ENCODE data around the gene ELAC2.

Gene ELAC2

DNA sequence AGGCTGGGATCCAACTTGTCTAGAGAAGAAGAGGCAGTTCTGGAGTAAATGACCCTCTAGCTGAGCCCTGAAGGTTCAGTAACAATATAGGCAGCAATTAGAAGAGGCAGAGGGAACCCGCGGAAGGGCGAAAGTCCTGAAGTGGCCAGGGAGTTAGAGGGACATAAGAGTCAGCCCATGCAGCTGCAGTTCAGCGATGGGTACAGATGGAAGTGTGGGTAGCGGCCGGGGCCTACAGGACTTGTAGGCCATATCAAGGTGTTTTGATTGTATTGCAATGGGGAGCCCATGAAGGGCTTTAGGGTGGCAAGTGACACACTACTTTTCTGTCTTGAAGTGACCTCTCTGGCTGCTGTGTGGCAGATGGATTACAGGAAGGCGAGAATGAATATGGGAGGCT lies 3.0 kb downstream of the ELAC2 start:
- no peak for DNase-seq

DNA sequence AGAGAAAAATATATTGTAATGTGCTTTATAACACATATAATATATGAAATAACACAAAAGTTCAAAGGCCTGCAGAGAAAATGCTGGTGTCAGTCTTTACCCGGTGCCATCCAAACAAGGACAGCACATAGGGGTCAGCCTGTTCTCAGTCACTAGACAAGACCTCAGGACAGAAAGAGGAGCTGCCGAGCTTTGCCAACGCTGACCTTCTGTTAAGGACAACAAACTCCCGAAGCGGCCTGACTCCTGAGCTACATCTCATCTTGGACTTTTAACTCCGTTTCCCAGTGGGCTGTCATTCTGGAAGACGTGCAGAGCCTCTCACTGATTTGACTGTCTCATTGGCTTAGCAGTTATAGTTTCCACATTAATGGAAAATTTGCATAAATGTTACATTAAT lies 6.9 kb downstream of the ELAC2 start:
- DNase-seq = no peak

DNA sequence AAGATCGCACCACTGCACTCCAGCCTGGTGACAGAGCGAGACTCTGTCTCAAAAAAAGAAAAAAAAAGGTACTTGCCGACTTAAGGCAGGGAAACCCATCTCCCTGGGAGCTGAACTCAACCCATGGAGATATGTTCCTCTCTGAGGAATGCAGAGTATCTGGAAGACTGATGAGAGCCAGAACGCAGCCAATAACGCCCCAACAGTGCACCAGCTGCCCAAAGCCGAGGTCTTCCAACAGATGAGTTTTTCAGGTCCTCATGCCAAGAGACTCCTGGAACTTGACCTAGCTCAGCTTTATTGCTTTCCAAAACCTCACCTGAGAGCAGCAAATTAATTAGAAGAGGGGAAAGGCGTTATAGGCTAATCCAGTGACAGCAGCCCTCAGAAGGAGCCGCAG lies 9.4 kb downstream of the ELAC2 start:
- no peak for DNase-seq

DNA sequence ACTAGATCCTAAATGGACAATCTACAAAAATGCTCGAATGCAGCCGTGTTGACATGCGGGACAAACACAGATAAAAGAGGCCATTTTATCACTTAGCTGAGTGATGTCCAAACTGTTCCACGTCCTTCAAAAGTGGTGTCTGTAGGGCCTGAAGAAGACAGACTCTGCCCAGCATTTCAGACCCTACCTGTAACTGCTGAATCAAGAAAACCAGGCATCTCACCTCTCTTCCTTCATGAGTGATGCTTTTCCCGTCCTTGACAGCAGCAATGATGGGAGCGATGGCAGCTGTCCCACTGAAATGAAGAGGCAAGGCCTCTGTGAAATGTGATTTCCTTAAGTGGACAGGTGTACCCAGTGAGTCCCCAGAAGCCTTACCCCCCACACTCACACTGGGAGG lies 12.3 kb downstream of the ELAC2 start:
- DNase-seq = peak; percentile 5

DNA sequence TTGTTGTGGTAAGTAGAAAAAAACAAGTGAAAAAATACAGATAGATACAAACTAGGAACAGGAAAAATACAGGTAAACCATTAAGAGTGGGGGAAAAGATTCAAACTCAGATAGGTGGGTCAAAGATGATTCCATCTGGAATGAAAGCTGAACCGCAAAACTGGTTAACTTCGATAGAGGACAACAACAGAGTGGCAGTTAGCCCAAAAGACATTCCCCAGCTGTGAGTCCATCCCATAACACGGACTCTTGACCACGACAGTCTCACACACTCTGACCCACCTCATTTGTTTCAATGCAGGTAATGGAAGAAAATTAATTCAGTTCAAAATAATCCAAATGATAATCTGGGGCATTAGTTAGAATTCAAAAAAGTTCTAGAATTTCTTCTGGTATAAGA lies 13.5 kb downstream of the ELAC2 start:
- no peak for DNase-seq

DNA sequence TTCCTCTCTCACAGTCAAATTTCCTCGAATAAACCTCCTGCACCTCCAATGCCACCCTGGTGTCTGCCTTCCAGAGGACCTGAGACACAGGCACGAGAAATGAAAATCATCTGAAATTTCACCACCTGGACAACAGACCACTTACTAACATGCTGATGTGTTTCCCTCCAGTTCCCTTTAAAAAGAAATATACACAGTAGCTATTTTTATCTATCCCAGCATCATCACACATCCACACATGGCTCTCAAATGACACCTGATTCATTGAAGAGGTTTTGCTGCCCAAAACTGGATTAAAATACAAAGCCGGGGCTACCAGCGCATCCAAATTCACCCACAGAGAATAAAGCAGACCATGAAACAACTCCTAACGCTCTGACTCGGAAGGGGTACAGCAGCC lies 13.9 kb downstream of the ELAC2 start:
- DNase-seq = no peak

DNA sequence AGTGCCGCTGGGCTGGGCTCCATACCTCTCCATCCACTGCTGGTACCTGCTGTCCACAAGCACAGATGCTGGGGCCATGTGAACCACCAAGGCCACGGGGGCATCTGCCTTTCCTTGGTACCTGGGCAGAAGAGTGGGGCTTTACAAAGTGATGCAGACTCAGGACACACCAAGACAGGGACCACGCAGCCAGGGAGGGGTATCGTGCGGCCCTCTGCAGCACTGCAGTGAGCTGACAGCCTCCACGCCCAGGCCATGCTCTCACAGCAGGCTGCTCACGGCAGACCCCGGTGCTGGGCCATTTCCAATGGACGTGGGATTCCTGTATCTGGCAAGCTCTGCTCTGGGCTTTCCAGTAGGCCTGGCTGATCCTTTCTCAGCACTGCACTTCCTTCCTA lies 14.4 kb downstream of the ELAC2 start:
- peak; percentile 23 for DNase-seq

DNA sequence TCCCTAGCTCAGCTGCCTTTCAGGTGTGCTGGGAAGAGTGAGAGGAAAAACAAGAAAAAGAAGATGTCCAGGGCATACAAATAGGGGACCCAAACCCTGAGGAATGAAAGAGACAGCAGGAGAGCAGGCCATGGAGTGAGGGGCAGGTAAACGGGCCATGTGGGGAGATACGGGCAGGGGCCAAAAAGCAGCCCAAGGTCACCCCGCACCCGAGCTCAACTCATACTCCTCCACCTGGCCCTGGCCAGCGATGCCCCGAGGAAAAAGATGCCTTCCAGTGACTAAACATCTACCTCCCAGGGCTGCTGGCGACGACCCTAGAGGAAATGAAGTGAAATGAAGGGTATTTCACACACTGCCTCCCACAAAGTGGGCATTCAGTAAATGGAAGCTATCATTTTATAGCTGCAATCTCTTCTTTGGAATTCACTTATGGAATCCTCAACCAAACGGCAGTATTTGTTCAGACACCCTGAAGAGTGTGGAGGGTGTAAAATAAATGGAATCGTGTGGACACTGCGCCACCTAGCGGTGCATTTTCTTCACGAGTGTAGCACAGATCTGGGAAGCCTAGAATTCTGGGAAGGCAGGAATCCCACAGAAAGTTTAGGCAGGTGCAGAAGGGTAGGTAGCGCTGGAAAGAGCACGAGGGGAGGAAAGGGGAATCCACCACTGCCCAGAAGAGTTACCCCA lies 14.9 kb downstream of the ELAC2 start:
- peak; percentile 85 for DNase-seq

DNA sequence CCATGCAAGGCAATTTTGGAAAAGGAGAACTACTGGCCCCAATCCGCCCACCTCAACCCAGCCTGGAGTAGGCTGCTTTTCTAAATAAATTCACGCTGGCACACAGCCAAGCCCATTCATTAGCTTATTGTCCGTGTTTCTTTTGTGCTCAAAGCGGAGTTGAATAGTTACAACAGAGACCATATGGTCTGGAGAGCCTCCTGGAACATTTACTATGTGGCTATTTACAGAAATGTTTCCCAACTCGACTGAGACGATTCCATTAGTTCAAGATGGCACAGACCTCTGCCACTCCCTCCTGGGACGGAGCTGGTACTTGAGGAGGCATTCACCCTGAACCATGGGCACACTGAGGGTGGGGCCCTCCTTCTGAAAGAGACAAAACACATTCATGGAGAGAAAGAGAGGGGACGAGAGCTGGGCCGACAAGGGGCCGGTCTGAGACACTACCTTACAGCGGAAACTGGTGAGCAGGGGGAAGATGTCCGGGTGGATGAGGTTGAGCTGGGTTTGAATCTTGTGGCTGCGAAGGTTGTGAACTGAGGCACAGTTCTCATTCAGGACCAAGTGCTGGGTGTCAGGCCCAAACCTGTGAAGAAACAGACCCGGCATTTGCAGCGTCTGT lies 15.7 kb downstream of the ELAC2 start:
- DNase-seq = no peak

DNA sequence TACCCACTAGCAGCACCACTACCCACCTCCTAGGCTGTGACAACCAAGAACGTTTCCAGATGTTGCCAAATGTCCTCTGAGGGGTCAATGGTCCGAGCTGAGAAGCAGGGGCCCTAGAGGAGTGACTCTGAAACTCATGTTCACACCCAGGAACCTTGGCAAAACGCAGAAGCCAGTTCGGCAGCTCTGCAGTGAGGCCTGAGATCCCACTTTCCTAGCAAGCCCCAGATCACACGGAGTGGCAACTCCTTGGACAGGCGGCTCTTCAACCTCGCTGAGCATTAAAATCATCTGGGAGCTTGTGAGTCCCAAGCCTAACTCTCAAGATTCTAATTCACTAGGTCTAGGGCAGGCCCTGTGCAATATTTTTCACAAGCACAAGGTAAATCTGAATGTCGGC lies 17.3 kb downstream of the ELAC2 start:
- no peak for DNase-seq

DNA sequence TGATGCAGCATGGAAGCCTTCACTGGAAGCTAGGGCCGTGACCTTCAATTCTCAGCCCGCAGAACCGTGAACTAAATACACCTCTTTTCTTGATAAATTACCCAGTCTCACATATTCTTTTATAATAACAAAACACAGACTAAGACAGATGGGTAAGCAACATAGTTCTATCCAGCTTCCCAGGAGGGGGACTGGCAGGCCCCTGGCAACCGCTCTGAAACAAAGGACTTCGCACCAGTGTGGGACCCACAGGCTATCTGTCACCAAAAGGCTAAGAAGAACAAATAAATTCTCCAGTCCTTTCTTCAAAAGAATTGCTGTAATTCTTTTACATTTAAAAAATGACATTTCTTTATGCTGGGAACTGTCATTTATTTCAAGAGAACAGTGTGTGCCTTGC lies 19.0 kb downstream of the ELAC2 start:
- DNase-seq = no peak

DNA sequence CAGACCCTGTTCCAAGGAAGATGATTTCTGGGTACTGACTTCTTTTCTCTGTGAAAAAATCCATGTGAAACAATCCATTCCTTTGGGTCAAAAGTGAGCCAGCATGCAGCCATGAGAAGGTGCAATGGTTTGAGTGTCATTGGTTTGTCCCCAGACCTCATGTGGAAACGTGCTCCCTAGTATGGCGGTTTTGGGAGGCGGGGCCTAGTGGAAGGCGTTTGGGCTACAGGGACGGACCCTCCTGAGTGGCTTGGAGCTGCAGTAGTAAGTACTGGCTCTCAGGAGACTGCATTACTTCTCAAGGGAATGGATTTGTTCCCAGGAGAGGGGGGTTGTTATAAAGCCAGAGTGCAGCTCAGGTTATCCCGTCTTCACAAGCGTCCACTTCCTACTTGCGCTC lies 19.4 kb downstream of the ELAC2 start:
- no peak for DNase-seq

DNA sequence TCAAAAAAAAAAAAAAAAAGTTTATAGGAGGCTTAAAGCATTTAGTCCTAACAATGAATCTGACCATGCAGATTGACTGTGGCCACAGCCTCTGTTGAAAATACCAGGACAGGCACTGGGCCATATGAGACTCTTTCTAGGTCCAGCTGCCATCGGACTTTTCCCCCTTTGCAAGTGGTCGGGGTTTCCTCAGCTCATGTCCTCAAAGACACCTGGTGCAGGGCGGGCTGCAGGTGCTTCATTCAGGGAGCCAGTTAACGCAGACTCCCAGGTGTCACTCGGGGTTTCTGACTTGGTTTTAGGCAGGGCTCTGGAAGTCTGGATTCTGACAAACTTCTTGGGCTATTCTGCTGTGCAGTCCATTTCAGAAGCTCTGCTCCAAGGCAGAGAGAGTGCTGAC lies 20.9 kb downstream of the ELAC2 start:
- DNase-seq = no peak

DNA sequence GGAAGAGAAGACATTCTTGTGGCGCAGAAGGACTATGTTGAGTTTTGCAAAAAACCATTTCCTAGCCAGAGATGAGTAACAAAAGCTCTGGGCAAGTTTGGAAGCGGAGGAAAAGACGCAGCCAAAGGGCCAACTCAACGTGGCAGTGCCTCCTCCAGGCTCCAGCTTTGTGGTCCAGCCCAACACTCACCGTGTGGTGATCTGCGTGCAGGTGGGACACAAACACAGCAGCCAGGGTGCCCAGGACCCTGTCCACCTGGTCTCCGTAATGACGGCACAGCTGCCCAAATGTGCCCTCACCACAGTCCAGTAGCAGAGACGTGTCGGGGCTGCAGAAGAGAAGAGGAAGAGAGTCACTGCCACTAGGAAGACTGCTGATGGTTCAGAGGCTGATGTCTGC lies 21.5 kb downstream of the ELAC2 start:
- DNase-seq = no peak

DNA sequence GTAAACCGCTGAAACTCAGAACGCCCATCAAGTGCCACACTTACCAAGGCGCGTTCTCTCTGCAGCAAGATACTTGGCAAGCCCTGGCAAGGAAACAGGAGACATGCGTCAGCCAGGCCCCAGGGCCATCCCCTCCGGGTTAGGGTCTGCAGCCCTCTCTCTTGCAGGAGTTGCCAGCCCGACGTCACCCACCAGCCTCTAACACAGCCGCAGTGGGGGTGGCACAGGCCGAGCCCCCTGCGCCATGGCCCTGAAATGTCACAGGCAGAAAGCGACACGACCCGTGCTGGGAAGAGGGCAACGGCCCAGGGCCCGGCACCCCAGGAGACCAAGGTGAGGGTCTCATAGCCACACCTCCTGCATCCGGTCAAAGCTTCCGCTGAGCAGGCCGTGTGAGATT lies 21.9 kb downstream of the ELAC2 start:
- no peak for DNase-seq

DNA sequence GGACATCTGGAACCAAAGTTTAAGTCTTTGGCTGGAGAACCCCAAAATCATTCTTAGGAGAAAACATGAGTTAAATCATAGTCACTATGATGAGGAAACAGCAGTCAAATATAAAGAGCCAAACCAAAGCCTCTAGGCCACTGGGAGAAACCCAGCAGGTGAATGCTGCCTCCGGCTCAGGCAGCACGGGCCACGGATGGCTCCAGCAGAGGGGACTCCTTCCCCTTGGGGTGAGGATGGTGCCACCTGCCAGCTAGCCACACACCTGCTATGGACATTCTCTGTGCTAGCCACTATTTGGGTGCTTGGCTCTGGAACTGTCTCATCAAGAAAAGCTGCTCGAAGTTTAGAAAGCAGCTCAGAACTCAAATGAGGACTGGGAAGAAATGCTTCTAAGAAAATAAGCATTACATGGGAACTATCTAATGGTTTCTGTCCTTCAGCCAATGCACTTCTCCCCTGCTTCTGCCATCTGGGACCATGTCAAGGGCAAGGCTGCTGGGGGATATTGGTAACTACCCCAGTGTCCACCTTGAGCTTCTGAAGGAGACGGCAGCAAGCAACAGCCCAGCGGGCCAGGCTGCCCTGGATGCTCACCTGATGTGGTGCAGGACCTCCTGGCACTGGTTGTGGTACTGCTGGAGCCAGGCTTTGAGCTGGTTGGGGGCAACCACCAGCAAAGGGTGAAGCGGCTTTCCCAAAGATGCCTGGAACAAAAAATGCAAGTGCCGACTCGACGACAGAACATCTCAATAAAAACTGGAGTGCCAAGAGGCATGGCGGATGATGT lies 22.5 kb downstream of the ELAC2 start:
- DNase-seq = no peak

DNA sequence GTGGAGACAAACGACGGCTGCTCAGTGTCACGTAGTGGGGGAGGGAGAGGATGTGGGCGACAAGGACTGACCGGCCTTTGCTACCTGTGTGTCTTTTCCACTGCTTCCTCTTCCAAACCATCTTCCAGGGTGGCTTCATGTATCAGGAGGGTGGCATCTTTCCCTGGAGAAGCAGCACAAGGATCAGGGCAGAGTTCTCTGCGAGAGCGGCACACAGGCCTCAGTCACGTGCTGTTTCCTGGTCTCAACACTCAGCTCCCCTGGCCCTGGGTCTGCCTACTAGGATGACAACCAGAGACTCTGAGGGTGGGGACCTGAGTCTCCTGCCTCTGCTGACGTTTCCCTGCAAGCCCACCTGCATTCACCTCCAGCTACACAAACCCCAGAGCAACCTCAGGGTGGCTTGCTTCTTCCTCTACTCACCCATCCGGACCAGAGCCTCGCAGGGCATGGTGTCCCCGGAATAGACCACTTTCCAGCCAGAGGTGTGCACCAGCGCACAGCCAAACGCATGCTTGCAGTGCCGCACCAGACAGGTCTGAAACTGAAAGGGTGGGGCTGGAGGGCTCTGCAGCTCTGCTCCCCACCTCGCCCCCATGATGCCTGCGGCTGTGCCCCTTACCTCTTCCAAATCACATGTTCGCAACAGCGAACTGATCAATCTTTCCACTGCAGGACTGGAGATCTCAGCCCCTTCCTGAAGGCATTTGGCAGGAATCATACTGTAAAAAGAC lies 23.3 kb downstream of the ELAC2 start:
- no peak for DNase-seq

DNA sequence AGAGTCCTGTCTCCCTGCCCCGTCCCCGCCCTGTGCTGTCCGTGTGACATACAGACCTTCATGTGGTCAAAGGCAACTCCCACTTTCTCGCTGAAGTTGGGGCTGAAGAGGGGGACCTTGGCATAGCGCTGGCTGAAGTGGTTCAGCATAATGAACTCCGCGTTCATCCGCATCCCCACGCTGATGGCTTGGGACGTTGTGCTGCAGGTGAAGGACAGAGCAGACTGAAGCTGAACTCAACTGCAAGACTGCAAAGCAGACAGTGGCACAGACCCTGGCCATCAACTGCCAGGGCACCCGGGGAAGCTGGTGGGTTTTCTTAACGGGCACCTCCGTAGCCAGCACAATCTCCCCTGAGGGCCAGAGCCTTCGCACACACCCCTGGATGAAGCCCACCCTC lies 24.2 kb downstream of the ELAC2 start:
- no peak for DNase-seq

DNA sequence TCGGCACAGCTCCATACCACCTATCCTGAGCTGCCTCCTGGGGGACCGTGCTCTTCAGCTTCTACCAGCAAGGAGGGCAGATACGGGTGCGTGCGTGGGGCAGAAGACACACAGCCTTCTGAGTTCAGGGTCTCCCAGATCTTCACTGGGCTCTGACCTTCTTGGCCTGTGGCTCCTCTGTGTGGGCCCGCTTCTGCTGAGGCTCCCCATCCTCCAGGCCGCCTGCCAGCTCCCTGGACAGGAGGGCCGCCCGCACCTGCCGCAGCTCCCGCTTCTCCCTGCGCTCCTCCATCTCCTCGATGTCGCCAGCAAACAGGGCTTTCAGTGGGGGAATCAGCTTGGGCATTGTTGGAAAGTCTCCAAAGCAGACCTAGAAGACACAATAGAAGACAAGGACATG lies 25.2 kb downstream of the ELAC2 start:
- DNase-seq = no peak

DNA sequence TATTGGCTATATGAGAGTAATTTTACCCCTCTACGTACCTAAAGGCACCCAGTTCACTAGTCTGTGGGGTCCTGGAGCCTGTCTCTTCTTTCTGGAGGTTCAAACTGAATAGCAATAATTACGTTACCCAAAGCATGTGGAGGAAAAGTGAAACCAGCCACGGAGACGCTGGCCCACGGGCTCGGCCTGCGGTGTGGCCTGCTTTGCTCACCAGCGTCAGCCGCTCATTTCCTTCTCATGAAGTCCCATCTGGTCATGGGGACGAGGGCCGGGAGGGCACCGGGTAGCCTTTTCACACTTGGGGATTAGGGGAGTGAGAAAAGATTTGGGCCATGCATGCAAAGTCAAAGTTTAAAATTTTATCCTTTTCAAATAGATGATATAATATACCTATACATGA lies 26.9 kb downstream of the ELAC2 start:
- DNase-seq = no peak

DNA sequence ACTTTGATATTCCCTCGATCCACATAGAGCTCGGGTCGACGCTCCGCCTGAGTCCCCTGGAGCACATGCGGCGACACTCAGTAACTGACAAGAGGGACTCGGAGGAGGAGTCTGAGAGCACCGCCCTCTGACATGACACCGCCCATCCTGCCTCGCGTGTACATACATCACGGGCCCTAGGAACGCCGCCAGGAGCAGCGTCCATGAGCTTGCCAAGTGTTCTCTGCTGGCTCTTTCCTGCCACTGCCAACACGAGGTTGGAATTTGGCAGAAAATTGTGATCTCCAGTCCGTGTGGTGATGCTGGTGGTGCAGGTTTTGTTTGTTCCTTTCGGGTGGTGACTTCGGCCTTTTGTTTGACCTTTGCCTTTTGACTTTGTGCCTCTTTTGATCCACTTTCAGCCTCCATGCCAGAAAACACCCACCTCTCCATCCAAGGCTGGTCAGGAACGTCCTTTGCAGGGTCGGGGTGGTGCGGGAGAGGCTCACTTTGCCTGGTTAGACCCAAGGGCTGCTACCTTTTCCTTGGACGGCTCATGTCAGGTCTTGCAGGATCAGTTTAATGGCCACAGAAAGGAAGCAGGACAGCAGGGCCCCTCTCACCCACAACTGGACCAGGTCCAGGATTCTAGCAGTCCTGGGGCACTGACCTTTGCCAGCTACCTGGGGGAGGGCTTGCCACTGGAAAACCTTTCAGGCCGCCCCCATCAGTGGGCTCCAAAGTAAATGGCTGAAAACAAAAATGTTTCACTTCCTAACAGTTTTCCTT lies 27.6 kb downstream of the ELAC2 start:
- DNase-seq = no peak

DNA sequence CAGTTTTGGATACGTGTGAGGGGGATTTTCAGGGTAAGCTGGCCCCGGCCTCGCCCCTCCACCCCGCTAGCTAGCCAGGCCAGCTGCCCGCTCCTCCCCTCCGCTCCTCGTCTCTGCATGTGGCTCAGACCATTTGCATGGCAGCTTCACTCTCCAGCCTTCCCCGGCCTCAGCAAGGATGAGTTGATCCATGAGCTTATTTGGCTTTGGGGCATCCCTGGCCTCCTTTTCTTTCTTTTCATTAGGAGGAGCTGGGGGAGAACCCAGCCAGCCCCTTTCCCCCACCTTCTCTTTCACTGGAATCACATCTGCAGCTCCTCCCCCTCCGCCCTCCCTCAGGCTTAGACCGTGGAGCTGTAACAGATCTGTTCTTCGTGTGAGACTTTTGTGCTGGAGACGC lies 30.7 kb downstream of the ELAC2 start:
- DNase-seq = no peak

Measured in femur (tissue), 1 donor.